ENCODE measurements around the gene SLC2A10. TPM values are rescaled to one million over a fixed set of nuclear protein-coding genes. Genes with fewer than 3 reads are reported as not detected.

SLC2A10 gene
- total and polyA plus RNA-seq, 10 of the 15 experiments (the other 5 are each of a cell fraction or from before 2014, with no cell fraction given), result not detected

DNA sequence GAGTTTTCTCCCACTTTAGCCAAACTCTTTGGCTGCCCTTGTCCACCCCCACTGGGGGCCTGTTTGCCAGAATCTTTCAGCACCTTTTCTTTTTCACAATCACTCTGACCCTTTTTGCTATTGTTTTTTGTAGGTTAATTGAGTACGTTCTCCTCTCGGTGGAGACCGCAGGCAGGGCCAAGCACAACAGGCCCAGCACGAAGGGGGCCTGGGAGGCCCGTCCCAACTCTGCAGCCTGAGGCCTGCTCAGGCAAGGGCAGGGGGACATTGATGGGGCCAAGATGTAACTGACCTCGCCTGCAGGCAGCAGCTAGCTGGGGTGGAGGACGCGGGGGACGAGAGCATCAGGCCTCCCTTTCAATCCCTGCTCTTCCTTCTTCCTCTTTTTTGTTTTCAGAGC, 47.7 kb downstream of the SLC2A10 start (continued):
- TF ChIP-seq, protein P1, sequence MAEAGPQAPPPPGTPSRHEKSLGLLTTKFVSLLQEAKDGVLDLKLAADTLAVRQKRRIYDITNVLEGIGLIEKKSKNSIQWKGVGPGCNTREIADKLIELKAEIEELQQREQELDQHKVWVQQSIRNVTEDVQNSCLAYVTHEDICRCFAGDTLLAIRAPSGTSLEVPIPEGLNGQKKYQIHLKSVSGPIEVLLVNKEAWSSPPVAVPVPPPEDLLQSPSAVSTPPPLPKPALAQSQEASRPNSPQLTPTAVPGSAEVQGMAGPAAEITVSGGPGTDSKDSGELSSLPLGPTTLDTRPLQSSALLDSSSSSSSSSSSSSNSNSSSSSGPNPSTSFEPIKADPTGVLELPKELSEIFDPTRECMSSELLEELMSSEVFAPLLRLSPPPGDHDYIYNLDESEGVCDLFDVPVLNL (IDR thresholded peaks at IDR 0.05; ENCODE audit: low read depth, low read length), result no peak
- TF ChIP-seq IRF4 (IDR thresholded peaks at IDR 0.05; ENCODE audit: low read depth, low read length), result no peak
- TF ChIP-seq BCL11A (IDR thresholded peaks at IDR 0.05; ENCODE audit: low read depth, low read length), result no peak
- TF ChIP-seq KLF5 (IDR thresholded peaks at IDR 0.05; ENCODE audit: partially characterized antibody), result no peak
- TF ChIP-seq, protein P2, sequence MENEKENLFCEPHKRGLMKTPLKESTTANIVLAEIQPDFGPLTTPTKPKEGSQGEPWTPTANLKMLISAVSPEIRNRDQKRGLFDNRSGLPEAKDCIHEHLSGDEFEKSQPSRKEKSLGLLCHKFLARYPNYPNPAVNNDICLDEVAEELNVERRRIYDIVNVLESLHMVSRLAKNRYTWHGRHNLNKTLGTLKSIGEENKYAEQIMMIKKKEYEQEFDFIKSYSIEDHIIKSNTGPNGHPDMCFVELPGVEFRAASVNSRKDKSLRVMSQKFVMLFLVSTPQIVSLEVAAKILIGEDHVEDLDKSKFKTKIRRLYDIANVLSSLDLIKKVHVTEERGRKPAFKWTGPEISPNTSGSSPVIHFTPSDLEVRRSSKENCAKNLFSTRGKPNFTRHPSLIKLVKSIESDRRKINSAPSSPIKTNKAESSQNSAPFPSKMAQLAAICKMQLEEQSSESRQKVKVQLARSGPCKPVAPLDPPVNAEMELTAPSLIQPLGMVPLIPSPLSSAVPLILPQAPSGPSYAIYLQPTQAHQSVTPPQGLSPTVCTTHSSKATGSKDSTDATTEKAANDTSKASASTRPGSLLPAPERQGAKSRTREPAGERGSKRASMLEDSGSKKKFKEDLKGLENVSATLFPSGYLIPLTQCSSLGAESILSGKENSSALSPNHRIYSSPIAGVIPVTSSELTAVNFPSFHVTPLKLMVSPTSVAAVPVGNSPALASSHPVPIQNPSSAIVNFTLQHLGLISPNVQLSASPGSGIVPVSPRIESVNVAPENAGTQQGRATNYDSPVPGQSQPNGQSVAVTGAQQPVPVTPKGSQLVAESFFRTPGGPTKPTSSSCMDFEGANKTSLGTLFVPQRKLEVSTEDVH (IDR thresholded peaks at IDR 0.05; ENCODE audit: low read depth, partially characterized antibody), result no peak
- TF ChIP-seq, protein P3, sequence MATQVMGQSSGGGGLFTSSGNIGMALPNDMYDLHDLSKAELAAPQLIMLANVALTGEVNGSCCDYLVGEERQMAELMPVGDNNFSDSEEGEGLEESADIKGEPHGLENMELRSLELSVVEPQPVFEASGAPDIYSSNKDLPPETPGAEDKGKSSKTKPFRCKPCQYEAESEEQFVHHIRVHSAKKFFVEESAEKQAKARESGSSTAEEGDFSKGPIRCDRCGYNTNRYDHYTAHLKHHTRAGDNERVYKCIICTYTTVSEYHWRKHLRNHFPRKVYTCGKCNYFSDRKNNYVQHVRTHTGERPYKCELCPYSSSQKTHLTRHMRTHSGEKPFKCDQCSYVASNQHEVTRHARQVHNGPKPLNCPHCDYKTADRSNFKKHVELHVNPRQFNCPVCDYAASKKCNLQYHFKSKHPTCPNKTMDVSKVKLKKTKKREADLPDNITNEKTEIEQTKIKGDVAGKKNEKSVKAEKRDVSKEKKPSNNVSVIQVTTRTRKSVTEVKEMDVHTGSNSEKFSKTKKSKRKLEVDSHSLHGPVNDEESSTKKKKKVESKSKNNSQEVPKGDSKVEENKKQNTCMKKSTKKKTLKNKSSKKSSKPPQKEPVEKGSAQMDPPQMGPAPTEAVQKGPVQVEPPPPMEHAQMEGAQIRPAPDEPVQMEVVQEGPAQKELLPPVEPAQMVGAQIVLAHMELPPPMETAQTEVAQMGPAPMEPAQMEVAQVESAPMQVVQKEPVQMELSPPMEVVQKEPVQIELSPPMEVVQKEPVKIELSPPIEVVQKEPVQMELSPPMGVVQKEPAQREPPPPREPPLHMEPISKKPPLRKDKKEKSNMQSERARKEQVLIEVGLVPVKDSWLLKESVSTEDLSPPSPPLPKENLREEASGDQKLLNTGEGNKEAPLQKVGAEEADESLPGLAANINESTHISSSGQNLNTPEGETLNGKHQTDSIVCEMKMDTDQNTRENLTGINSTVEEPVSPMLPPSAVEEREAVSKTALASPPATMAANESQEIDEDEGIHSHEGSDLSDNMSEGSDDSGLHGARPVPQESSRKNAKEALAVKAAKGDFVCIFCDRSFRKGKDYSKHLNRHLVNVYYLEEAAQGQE (IDR thresholded peaks at IDR 0.05; ENCODE audit: low read depth, low read length), result no peak
- no peak for TF ChIP-seq EZH2 (IDR thresholded peaks at IDR 0.05; ENCODE audit: borderline replicate concordance, control insufficient read depth, low read depth, low read length)
- TF ChIP-seq CHD4 (IDR thresholded peaks at IDR 0.05), result no peak

Data from GM12878 (cell line).